Duodenal mucosa (tissue), 2 donors: ENCODE measurements around the gene JMJD1C.

Experiments
- H3K27ac ChIP-seq: one replicate; pipeline ENCODE4 v1.7.0; 2013; ENCODE audit warnings: low read depth, low read length
- H3K27me3 ChIP-seq, 2 donors: one replicate each; pipeline ENCODE4 v1.7.0; 2013; ENCODE audit warnings: low read length in 2 of 2, control low read depth in 1 of 2; ENCODE audit not compliant: insufficient read depth in 2 of 2, control insufficient read depth in 1 of 2
- H3K36me3 ChIP-seq, 2 donors: one replicate each; pipeline ENCODE4 v1.7.0; 2013; ENCODE audit warnings: low read length in 2 of 2, control low read depth in 1 of 2; ENCODE audit not compliant: insufficient read depth in 2 of 2, control insufficient read depth in 1 of 2
- H3K4me1 ChIP-seq, 2 donors: one replicate each; pipeline ENCODE4 v1.7.0; 2013; ENCODE audit warnings: low read length in 2 of 2, control low read depth in 1 of 2; ENCODE audit not compliant: insufficient read depth in 2 of 2, control insufficient read depth in 1 of 2
- H3K4me3 ChIP-seq, 2 donors: one replicate each; pipeline ENCODE4 v1.7.0; 2013; ENCODE audit warnings: low read length in 2 of 2, low read depth in 1 of 2
- H3K9ac ChIP-seq, 2 donors: one replicate each; pipeline ENCODE4 v1.7.0; 2013; ENCODE audit warnings: low read length in 2 of 2, low read depth in 1 of 2
- H3K9me3 ChIP-seq, 2 donors: one replicate each; pipeline ENCODE4 v1.7.0; 2013; ENCODE audit warnings: low read length in 2 of 2, control low read depth in 1 of 2; ENCODE audit not compliant: control insufficient read depth in 1 of 2

The JMJD1C gene, protein sequence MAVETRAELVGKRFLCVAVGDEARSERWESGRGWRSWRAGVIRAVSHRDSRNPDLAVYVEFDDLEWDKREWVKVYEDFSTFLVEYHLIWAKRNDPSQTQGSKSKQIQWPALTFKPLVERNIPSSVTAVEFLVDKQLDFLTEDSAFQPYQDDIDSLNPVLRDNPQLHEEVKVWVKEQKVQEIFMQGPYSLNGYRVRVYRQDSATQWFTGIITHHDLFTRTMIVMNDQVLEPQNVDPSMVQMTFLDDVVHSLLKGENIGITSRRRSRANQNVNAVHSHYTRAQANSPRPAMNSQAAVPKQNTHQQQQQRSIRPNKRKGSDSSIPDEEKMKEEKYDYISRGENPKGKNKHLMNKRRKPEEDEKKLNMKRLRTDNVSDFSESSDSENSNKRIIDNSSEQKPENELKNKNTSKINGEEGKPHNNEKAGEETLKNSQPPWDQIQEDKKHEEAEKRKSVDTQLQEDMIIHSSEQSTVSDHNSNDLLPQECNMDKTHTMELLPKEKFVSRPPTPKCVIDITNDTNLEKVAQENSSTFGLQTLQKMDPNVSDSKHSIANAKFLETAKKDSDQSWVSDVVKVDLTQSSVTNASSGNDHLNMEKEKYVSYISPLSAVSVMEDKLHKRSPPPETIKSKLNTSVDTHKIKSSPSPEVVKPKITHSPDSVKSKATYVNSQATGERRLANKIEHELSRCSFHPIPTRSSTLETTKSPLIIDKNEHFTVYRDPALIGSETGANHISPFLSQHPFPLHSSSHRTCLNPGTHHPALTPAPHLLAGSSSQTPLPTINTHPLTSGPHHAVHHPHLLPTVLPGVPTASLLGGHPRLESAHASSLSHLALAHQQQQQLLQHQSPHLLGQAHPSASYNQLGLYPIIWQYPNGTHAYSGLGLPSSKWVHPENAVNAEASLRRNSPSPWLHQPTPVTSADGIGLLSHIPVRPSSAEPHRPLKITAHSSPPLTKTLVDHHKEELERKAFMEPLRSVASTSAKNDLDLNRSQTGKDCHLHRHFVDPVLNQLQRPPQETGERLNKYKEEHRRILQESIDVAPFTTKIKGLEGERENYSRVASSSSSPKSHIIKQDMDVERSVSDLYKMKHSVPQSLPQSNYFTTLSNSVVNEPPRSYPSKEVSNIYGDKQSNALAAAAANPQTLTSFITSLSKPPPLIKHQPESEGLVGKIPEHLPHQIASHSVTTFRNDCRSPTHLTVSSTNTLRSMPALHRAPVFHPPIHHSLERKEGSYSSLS (N-terminal part only)

DNA sequence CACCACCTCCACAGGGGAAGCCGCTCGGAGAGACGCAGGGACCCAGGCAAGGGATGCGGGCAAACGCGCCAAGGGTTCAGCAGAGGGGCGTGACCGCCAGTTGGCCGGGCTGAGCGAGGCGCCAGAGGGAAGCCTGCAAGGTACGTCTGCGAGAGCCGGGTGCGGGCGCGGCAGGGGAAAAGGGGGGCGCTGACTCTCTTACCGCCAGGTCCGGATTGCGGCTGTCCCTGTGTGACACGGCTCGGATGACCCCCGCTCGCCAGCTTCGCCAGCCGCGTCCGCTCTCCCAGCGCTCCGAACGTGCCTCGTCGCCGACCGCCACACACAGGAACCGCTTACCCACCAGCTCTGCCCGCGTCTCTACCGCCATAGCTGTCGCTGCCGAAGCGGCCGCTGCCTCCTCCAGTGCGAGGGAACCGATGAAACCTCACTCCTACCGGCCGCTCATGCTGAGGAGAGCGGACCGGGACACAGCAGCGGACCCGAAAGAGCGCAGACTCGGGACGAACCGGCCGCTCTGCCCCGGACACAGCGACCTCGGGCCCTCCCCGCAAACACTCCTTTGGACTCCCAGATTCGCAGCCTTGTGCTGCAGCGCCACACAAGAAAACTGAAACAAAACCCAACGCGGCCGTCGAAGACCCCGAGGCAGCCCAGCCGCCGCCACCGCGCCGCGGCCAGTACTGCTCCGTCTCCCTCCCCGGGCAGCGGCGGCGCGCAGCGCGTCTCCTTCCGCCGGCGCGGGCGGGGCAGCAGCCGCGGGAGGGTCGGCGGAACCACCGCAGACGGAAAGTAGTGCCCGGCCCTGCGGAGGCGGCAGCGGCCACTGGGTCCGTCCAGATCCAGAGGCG lies at the start of gene JMJD1C:
Gene JMJD1C, minus strand, starts transcription at position 685 of the 851 bp plus-strand sequence. Its CDS starts 315 bp downstream, at position 370.
- peaks cover 6 to 9% of the 10 kb centered on the region in 2 donors for H3K4me1 ChIP-seq

GRCh38 chr10:63515002-63515763 lies 49.4 kb upstream of the JMJD1C start:
- Histone ChIP-seq H3K27me3 (no peaks in the 10 kb centered on the region), H3K9me3 (no peaks in the 10 kb centered on the region), H3K9ac (no peak overlapping the region), H3K27ac (peak overlapping the region; percentile 39), H3K4me3 (no peak overlapping the region), H3K36me3 (no peaks in the 10 kb centered on the region), H3K4me1 (peaks cover 5 to 30% of the 10 kb centered on the region in 2 donors)

More for the DNA sequence above, at the start of gene JMJD1C:
- Histone ChIP-seq H3K36me3 (no peaks in the 10 kb centered on the region), H3K27me3 (no peaks in the 10 kb centered on the region), H3K9ac (peak within 1 kb of the TSS; percentile 66 to 99), H3K27ac (peak within 1 kb of the TSS; percentile 67), H3K9me3 (no peaks in the 10 kb centered on the region), H3K4me3 (peak within 1 kb of the TSS; percentile 76 to 96)

GRCh38 chr10:63506554-63506953 lies 40.8 kb upstream of the JMJD1C start:
- H3K4me3 ChIP-seq: no peak overlapping the region
- no peak overlapping the region for H3K27ac ChIP-seq
- H3K27me3 ChIP-seq: no peaks in the 10 kb centered on the region
- no peak overlapping the region for H3K9ac ChIP-seq
- no peaks in the 10 kb centered on the region for H3K9me3 ChIP-seq
- no peaks in the 10 kb centered on the region for H3K4me1 ChIP-seq
- H3K36me3 ChIP-seq: no peaks in the 10 kb centered on the region

DNA sequence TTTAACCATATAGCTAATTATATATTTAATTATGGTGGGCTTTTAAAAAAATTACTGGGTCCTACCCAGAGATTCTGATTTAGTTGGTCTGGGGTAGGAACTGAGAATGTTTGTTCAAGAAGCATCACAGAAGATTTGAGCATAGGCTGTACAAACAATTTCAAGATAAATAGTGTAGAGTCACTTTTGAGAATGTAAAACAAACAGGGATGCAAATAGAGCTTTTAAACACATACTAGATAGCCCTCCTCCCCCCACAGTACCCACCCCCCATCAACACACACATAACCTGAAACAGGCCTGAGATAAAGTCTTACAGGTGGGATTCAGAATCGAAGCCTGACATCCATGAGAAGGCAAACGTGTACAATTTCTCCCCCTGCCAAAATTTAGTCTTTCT lies 39.8 kb upstream of the JMJD1C start:
- Histone ChIP-seq H3K27me3 (no peaks in the 10 kb centered on the region), H3K9ac (no peak overlapping the region), H3K4me3 (no peak overlapping the region), H3K9me3 (no peaks in the 10 kb centered on the region), H3K36me3 (no peaks in the 10 kb centered on the region), H3K27ac (no peak overlapping the region), H3K4me1 (no peaks in the 10 kb centered on the region)

DNA sequence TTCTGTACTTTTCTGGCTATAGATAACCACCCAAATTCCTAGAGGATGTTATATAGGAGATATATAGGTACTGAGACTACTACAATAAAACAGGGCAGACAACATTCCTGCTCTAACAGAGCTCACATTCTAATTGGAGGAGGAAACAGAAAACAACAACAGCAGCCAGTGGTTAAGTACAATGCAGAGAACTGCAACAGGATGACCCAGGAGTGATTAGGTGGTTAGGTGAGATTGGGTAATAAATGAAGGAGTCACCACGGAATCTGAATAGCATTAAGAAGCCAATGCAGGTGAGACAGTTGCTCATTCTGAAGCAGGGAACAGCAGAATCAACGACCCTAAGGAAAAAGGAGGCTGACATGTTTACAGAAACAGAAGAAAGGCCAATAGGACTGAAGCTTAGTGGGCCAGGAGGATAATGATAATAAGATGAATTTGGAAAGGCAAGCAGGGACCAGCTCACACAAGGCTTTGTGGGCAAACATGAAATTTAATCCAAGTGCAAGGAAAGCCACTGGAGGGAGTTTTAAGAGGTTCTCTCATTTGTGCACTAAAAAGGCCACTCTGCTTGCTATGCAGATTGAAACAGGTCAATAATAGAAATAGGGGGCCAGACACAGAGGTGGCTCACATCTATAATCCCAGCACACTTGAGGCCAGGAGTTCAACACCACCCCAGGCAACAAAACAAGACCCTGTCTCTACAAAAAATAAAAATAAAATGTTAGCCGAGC lies 38.5 kb upstream of the JMJD1C start:
- no peaks in the 10 kb centered on the region for H3K27me3 ChIP-seq
- no peak overlapping the region for H3K27ac ChIP-seq
- H3K9me3 ChIP-seq: no peaks in the 10 kb centered on the region
- H3K9ac ChIP-seq: no peak overlapping the region
- H3K4me1 ChIP-seq: no peaks in the 10 kb centered on the region
- no peak overlapping the region for H3K4me3 ChIP-seq
- H3K36me3 ChIP-seq: no peaks in the 10 kb centered on the region

- Histone ChIP-seq H3K4me1 (no peaks in the 10 kb centered on the region), H3K4me3 (no peak overlapping the region), H3K9ac (no peak overlapping the region), H3K27me3 (no peaks in the 10 kb centered on the region), H3K36me3 (no peaks in the 10 kb centered on the region), H3K9me3 (no peaks in the 10 kb centered on the region), H3K27ac (no peak overlapping the region)
Measured at GRCh38 chr10:63503395-63503794, 37.6 kb upstream of the JMJD1C start.

- Histone ChIP-seq H3K27ac (no peak overlapping the region), H3K4me1 (no peaks in the 10 kb centered on the region)
Measured at GRCh38 chr10:63502832-63503231, 37.1 kb upstream of the JMJD1C start.

DNA sequence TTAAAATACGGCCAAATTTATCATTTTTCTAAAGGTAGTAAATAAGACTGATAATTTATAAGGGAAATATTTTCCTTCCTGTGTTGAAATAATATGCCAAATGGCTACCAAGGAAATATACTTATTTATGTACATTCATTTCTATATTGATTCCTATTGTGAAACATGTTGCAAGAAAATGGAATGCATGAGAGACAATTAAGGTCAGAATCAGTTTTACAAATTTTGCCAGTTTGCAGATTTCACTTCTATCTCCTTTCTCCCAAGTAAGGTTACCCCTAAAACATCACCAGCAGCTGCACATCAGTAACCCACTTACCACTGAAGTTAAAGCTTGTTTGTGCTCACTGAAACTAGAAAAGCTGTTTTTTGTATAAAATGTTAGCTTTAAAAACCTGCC lies 36.2 kb upstream of the JMJD1C start:
- no peaks in the 10 kb centered on the region for H3K27me3 ChIP-seq
- no peaks in the 10 kb centered on the region for H3K4me1 ChIP-seq
- H3K9me3 ChIP-seq: no peaks in the 10 kb centered on the region
- H3K9ac ChIP-seq: no peak overlapping the region
- no peak overlapping the region for H3K4me3 ChIP-seq
- H3K27ac ChIP-seq: no peak overlapping the region
- no peaks in the 10 kb centered on the region for H3K36me3 ChIP-seq

More at GRCh38 chr10:63502832-63503231, 37.1 kb upstream of the JMJD1C start:
- Histone ChIP-seq H3K36me3 (no peaks in the 10 kb centered on the region), H3K9me3 (no peaks in the 10 kb centered on the region), H3K27me3 (no peaks in the 10 kb centered on the region), H3K4me3 (no peak overlapping the region), H3K9ac (no peak overlapping the region)
